Measurements from ENCODE around the gene TAF12.
A peak's percentile ranks its signal among the peaks of the same experiment; 100 is the strongest.
"Not testable (repeated sequence)": the region's sequence is repeated elsewhere in the genome, so short reads cannot be mapped to it uniquely, and the experiment has no call there.

TAF12 gene

DNA sequence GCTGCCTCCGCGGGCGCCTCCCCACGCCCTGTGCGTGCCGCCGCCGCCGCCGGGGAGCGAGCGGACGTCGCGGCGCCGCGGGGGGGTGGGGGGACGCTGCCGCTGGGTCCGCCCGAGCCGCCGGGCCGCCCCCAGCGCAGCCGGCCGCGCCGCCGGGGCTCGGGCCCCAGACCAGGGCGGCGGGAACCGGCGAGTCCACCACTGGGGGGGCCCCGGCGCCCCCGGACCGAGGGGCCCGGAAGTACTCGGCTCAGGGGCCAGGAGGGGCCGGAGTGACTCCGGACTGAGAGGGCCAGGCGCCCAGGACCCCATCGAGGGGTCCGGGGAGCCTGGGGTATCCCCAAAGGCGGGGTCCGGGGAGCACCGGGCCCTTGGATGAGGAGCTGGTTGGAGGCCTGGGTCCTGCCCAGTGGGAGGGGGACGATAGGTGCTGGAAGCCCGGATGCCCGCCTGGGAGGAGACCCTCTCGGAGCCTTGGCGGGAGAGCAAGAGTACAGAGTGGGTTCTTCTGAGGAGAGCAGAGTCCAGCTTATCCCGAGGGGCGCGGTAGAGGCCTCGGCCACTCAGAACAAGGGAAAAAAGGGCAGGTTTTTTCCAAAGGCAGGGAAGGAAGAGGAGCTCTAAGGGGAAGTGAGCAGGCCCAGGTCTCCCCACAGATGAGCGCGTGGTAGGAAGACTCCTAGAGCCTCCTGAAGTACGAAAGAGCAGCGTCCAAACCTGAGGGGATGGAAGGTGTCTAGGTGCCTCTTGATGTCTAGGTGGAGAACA lies 26.3 kb upstream of the TAF12 start:
- TF ChIP-seq, protein P1, sequence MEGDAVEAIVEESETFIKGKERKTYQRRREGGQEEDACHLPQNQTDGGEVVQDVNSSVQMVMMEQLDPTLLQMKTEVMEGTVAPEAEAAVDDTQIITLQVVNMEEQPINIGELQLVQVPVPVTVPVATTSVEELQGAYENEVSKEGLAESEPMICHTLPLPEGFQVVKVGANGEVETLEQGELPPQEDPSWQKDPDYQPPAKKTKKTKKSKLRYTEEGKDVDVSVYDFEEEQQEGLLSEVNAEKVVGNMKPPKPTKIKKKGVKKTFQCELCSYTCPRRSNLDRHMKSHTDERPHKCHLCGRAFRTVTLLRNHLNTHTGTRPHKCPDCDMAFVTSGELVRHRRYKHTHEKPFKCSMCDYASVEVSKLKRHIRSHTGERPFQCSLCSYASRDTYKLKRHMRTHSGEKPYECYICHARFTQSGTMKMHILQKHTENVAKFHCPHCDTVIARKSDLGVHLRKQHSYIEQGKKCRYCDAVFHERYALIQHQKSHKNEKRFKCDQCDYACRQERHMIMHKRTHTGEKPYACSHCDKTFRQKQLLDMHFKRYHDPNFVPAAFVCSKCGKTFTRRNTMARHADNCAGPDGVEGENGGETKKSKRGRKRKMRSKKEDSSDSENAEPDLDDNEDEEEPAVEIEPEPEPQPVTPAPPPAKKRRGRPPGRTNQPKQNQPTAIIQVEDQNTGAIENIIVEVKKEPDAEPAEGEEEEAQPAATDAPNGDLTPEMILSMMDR (conservative IDR thresholded peaks at IDR 0.05), result no peak
- H3K27ac ChIP-seq, result peak overlapping the region; percentile 97

DNA sequence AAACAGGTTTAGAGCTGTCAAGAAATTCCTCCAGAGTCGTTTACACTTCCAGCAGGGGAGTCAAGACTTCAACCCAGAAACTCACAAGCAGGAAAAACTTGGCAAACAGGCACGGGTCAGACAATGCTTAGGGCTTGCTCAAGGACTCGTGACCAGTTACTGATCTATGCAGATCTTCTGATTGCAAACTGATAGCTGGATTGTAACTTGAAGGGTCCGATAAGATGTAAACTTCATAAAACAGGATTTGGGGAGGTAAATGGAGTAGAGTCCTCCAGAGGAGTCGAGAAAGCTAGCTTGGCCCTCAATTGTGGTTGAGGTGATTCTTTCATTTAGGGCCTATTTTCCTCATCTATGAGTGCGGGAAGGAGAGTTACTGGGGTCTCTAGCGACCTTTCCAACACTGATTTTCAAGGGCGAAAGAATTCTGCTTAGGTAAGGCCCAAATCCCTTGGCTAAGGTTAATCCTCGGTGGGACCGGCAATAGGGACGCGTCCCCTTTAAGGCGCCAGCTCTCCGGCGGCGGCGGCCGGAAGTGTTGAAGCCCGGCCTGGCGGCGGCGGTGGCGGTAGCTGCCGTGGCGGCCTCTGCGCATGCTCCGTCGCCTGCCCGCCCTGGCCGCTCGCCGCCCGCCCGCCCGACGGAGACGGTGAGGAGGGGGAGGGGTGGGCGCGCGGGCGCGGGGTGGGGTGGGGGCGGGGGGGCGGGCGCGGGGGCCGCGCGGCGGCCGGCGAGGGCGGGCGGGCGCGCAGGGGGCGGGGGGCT lies 25.5 kb upstream of the TAF12 start, which contains the start of gene GMEB1:
TSS of gene GMEB1 (plus strand) at position 594 of the 765 bp plus-strand sequence. CDS start 14,829 bp downstream, outside the sequence.
- TF ChIP-seq, protein P1 (conservative IDR thresholded peaks at IDR 0.05), result no peak
- H3K27ac ChIP-seq, result peak within 1 kb of the TSS; percentile 97

DNA sequence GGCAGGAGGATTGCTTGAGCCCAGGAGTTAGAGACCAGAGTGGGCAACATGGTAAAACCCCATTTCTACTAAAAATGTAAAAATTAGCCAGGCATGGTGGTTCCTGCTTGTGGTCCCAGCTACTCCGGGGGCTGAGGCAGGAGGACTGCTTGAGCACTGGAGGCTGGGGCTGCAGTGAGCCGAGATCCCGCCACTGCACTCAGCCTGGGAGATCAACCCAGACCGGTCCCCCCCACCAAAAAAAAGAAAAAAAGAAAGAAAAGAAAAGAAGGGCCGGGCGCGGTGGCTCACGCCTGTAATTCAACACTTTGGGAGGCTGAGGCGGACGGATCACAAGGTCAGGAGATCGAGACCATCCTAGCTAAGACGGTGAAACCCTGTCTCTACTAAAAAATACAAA lies 23.9 kb upstream of the TAF12 start:
- TF ChIP-seq, protein P1 (conservative IDR thresholded peaks at IDR 0.05), result no peak
- peak overlapping the region; percentile 97 for H3K27ac ChIP-seq

DNA sequence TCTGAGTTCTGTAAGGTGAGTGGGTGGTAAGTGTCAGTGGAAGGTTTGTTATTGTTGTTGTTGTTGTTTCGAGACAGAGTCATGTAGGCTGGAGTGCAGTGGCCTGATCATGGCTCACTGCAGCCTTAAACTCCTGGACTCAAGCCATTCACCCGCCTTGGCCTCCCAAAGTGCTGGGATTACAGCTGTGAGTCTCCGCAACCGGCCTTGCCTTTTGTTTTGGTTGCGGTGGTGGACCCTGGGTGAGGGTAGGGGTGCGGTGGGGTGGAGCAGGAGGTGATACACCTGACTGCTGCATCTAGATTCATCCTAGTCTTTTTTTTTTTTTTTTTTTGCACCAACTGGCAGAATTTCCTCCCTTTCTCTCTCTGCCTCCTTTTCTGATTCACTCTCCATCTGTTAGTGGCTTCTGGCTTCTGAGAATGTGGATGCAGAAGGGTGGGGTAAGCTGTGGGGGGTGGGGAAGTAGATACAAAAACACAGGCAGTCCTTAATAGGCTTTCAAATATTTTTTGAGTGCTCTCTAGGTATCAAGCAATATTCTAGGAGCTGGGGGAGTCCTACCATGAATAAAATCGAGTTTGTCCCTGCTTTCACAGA lies 21.1 kb upstream of the TAF12 start:
- TF ChIP-seq, protein P1 (conservative IDR thresholded peaks at IDR 0.05), result no peak
- no peak overlapping the region for H3K27ac ChIP-seq

DNA sequence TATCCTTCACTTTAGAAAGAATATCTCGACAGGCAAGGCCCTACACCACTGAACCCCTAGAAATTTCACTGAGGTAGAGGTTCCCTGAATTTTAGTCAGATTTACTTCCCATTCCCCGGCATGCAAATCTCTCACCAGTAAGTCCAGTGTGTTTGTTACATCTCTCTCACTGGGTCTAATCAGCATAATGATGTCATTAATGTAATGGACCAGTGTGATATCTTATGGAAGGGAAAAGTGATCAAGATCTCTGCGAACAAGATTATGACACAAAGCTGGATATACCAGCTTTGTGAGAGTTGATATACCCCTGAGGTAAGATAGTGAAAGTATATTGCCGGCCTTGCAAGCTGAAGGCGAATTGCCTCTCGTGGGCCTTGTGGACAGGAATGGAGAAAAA lies 13.5 kb upstream of the TAF12 start:
- TF ChIP-seq, protein P1 (conservative IDR thresholded peaks at IDR 0.05), result no peak
- no peak overlapping the region for H3K27ac ChIP-seq

DNA sequence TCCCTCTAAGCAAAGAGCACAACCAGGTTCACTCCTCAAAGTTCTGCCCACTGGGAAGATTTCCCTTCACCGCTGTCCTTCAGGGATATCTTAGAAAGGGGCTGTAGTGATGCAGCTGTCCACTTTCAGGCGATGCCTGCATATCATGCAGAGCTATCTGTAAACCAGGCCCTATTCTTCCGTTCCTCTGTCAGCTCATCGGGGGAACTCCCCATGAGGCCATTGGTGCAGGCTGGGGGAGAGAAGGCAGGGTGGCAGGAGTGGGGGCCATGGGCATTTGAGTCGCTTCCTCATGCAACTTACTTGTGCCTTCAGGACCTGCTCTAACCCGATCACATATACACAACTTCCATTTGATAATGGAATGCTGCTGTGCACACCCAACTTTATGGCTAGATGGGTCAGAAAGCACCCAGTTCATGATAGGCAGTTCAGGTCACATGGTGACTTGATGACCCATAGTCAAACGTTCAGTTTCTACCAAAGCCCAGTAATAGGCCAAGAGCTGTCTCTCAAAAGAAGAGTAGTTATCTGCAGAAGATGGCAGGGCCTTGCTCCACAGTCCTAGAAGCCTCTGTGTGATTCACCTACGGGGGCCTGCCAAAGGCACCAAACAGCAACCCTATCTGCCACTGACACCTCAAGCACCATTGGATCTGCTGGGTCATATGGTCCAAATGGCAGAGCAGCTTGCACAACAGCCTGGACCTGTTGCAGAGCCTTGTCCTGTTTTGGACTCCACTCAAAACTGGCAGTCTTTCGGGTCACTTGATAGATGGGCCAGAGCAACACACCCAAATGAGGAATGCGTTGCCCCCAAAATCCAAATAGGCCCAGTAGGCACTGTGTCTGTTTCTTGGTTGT lies 12.8 kb upstream of the TAF12 start:
- H3K27ac ChIP-seq, result not testable (repeated sequence)

DNA sequence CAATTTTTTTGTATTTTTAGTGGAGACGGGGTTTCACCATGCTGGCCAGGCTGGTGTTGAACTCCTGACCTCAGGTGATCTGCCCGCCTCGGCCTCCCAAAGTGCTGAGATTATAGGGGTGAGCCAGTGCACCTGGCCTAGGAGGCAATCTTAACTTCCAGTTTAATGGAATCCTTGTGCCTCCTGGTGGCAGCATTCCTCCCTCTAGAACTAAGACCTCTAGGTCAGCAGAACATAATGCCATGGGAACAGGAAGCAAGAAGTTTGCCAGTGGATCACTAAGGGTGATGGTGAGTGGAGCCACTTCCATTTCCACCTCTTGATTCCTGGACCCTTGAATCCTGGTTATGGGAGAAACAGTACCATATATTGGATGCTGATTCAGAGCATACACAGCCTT lies 11.0 kb upstream of the TAF12 start:
- TF ChIP-seq, protein P1 (conservative IDR thresholded peaks at IDR 0.05), result peak; percentile 25

DNA sequence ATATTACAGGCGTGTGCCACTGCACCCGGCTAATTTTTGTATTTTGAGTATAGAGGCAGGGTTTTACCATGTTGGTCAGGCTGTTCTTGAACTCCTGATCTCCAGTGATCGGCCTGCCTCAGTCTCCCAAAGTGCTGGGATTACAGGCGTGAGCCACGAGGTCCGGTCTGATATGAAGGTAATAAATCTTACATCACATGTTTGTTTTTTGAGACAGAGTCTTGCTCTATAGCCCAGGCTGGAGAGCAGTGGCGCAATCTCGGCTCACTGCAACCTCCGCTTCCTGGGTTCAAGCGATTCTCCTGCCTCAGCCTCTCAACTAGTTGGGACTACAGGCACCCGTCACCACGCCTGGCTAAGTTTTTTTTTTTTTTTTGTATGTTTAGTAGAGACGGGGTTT lies 10.2 kb upstream of the TAF12 start:
- not testable (repeated sequence) for H3K27ac ChIP-seq

More for the DNA sequence above, 11.0 kb upstream of the TAF12 start:
- not testable (repeated sequence) for H3K27ac ChIP-seq
